H1 (cell line): ENCODE results near the gene PROX2. TPM values are rescaled to one million over a fixed set of nuclear protein-coding genes. Genes with fewer than 3 reads are reported as not detected.

Experiments used
- CTCF ChIA-PET: fragments of 300-600 bp; sonication (Branson Sonifier 250); formaldehyde crosslinking; loops from one replicate; lab custom pipeline; 2021; ENCODE audit not compliant: partially characterized antibody; lab: Charles Lee
- POLR2A ChIA-PET: fragments of 300-600 bp; sonication (Branson Sonifier 250); formaldehyde crosslinking; loops from one replicate; lab custom pipeline; 2021; ENCODE audit warnings: inconsistent platforms; ENCODE audit not compliant: partially characterized antibody; lab: Charles Lee
- DNase-seq, 2 experiments: peaks; one replicate each; pipeline versions ENCODE4 v3.0.0 to v3.0.0-alpha.2; 2010 to 2022; ENCODE audit warnings: low spot score in 2 of 2, low read depth in 1 of 2, mixed read lengths in 1 of 2
- FAIRE-seq: peaks from 2 replicates; lab custom pipeline; 2011; peaks lifted over from hg19 to GRCh38; lab: Jason Lieb, UNC
- H2AFZ ChIP-seq: 2 replicates; pipeline ENCODE4 v1.8.1; 2012; ENCODE audit warnings: low read length, inconsistent platforms
- H2AK5ac ChIP-seq: 2 replicates; pipeline ENCODE4 v1.6.1; 2013; ENCODE audit warnings: low read depth, low read length
- H2BK120ac ChIP-seq: replicated peaks from 2 replicates; pipeline ENCODE3; 2013; ENCODE audit warnings: low read depth, low read length, inconsistent platforms
- H2BK12ac ChIP-seq: 2 replicates; pipeline ENCODE4 v1.6.1; 2013; ENCODE audit warnings: low read depth, low read length
- H2BK15ac ChIP-seq: 2 replicates; pipeline ENCODE4 v1.6.1; 2013; ENCODE audit warnings: low read length
- H2BK20ac ChIP-seq: 2 replicates; pipeline ENCODE4 v1.6.1; 2013; ENCODE audit warnings: low read length
- H2BK5ac ChIP-seq: 2 replicates; pipeline ENCODE4 v1.6.1; 2013; ENCODE audit warnings: low read depth, low read length
- H3K14ac ChIP-seq: 2 replicates; pipeline ENCODE4 v1.6.1; 2013; ENCODE audit warnings: inconsistent platforms; ENCODE audit not compliant: insufficient read length
- H3K18ac ChIP-seq: 2 replicates; pipeline ENCODE4 v1.6.1; 2013; ENCODE audit warnings: low read length; ENCODE audit errors: extremely low read depth
- H3K23ac ChIP-seq: 2 replicates; pipeline ENCODE4 v1.6.1; 2013; ENCODE audit warnings: inconsistent platforms; ENCODE audit not compliant: insufficient read length
- H3K23me2 ChIP-seq: 2 replicates; pipeline ENCODE4 v1.6.1; 2013; ENCODE audit warnings: low read depth, low read length
- H3K27ac ChIP-seq: 2 replicates; pipeline ENCODE4 v1.6.1; 2011; ENCODE audit warnings: low read depth, low read length, inconsistent platforms
- H3K27me3 ChIP-seq, 4 experiments: replicated peaks in 1 of 4; 1 replicate in 1 of 4; 2 replicates in 3 of 4; pipeline versions ENCODE4 v1.6.1 to v1.8.1; 2011 to 2013; ENCODE audit warnings: low read length in 3 of 4, mild to moderate bottlenecking in 3 of 4, inconsistent platforms in 2 of 4, mixed read lengths in 2 of 4, moderate library complexity in 1 of 4; ENCODE audit not compliant: control insufficient read depth in 3 of 4, insufficient read depth in 3 of 4; ENCODE audit errors: extremely low read depth in 1 of 4
- H3K36me3 ChIP-seq, 4 experiments: 2 replicates each; pipeline versions ENCODE4 v1.6.1 to v1.8.1; 2011 to 2013; ENCODE audit warnings: mild to moderate bottlenecking in 4 of 4, low read length in 3 of 4, moderate library complexity in 2 of 4, control low read depth in 1 of 4, inconsistent platforms in 1 of 4; ENCODE audit not compliant: insufficient read depth in 4 of 4, control insufficient read depth in 2 of 4
- H3K4ac ChIP-seq: replicated peaks from 2 replicates; pipeline ENCODE3; 2013; ENCODE audit warnings: low read length, low read depth, mixed read lengths, inconsistent platforms; ENCODE audit not compliant: insufficient read length
- H3K4me1 ChIP-seq, 4 experiments: replicated peaks in 1 of 4; 1 replicate in 1 of 4; 2 replicates in 3 of 4; pipeline versions ENCODE4 v1.6.1 to v1.8.1; 2011 to 2013; ENCODE audit warnings: low read length in 3 of 4, inconsistent platforms in 2 of 4, mixed read lengths in 1 of 4; ENCODE audit not compliant: insufficient read depth in 4 of 4, control insufficient read depth in 3 of 4
- H3K4me2 ChIP-seq, 2 experiments: 2 replicates each; pipeline versions ENCODE4 v1.6.1 to v1.8.1; 2011 to 2013; ENCODE audit warnings: low read depth in 2 of 2, low read length in 2 of 2, control low read depth in 1 of 2, inconsistent platforms in 1 of 2, mild to moderate bottlenecking in 1 of 2; ENCODE audit not compliant: insufficient read depth in 1 of 2
- H3K4me3 ChIP-seq, 4 experiments: fragments of 200-600, 300-600 bp in 1 of 4; sonication (generic), shearing (Covaris generic), sonication (Bioruptor Twin) in 1 of 4; 2 replicates each; pipeline versions ENCODE4 v1.5.1 to v1.8.1; 2011 to 2016; ENCODE audit warnings: low read length in 4 of 4, low read depth in 3 of 4, control low read depth in 2 of 4, inconsistent platforms in 2 of 4, mild to moderate bottlenecking in 2 of 4, mixed read lengths in 1 of 4, moderate library complexity in 1 of 4; ENCODE audit not compliant: insufficient read depth in 2 of 4; ENCODE audit errors: extremely low read depth in 1 of 4
- H3K56ac ChIP-seq: replicated peaks from 2 replicates; pipeline ENCODE3; 2013; ENCODE audit warnings: low read depth, mild to moderate bottlenecking, mixed read lengths, low read length, inconsistent platforms; ENCODE audit not compliant: insufficient read length
- H3K79me1 ChIP-seq: 2 replicates; pipeline ENCODE4 v1.6.1; 2013; ENCODE audit warnings: low read depth, low read length, control low read depth
- H3K79me2 ChIP-seq, 2 experiments: 2 replicates each; pipeline versions ENCODE4 v1.6.1 to v1.8.1; 2012 to 2013; ENCODE audit warnings: low read length in 2 of 2, mild to moderate bottlenecking in 2 of 2, inconsistent platforms in 1 of 2; ENCODE audit not compliant: insufficient read depth in 2 of 2, control insufficient read depth in 1 of 2
- H3K9ac ChIP-seq, 4 experiments: replicated peaks in 1 of 4; 1 replicate in 1 of 4; 2 replicates in 3 of 4; pipeline versions ENCODE4 v1.6.1 to v1.8.1; 2011 to 2013; ENCODE audit warnings: low read depth in 3 of 4, low read length in 3 of 4, control low read depth in 2 of 4, mild to moderate bottlenecking in 2 of 4, moderate library complexity in 2 of 4, inconsistent platforms in 1 of 4; ENCODE audit errors: extremely low read depth in 1 of 4
- H3K9me3 ChIP-seq, 2 experiments: 2 replicates each; pipeline versions ENCODE4 v1.6.1 to v1.8.1; 2012 to 2013; ENCODE audit warnings: mild to moderate bottlenecking in 2 of 2, moderate library complexity in 2 of 2, control low read depth in 1 of 2, inconsistent platforms in 1 of 2, low read depth in 1 of 2, low read length in 1 of 2, mixed read lengths in 1 of 2; ENCODE audit not compliant: insufficient read depth in 2 of 2
- H4K20me1 ChIP-seq, 2 experiments: replicated peaks in 1 of 2; 2 replicates each; pipeline versions ENCODE3 to v1.8.1; 2011 to 2013; ENCODE audit warnings: inconsistent platforms in 2 of 2, low read length in 2 of 2, mild to moderate bottlenecking in 1 of 2; ENCODE audit not compliant: insufficient read depth in 2 of 2, control insufficient read depth in 1 of 2
- H4K5ac ChIP-seq: 2 replicates; pipeline ENCODE4 v1.6.1; 2013; ENCODE audit warnings: low read length, low read depth, mixed read lengths, inconsistent platforms; ENCODE audit not compliant: insufficient read length
- H4K8ac ChIP-seq: 2 replicates; pipeline ENCODE4 v1.8.0; 2013; ENCODE audit warnings: mild to moderate bottlenecking, moderate library complexity, low read length, inconsistent platforms; ENCODE audit not compliant: insufficient read depth; ENCODE audit errors: extremely low read depth
- H4K91ac ChIP-seq: replicated peaks from 2 replicates; pipeline ENCODE3; 2013; ENCODE audit warnings: low read length, mixed read lengths, inconsistent platforms; ENCODE audit not compliant: insufficient read length
- ASH2L ChIP-seq: fragments of 200-600, 300-600 bp; sonication (generic); IDR thresholded peaks from one replicate; pipeline ENCODE4 v1.7.1; 2017; ENCODE audit warnings: low read length
- CHD2 ChIP-seq: IDR thresholded peaks from 2 replicates; pipeline ENCODE4 v1.6.1; 2012; ENCODE audit warnings: low read length, improper control_type of control experiment
- EP300 ChIP-seq, 2 experiments: IDR thresholded peaks; 1 replicate in 1 of 2; 2 replicates in 1 of 2; pipeline ENCODE4 v1.6.1; 2011 to 2012; ENCODE audit warnings: low read depth in 2 of 2, low read length in 2 of 2, mild to moderate bottlenecking in 2 of 2, borderline replicate concordance in 1 of 2, inconsistent platforms in 1 of 2, moderate library complexity in 1 of 2
- GTF2F1 ChIP-seq: IDR thresholded peaks from 2 replicates; pipeline ENCODE4 v1.6.1; 2012; ENCODE audit warnings: low read depth, low read length, improper control_type of control experiment, borderline replicate concordance
- JUN ChIP-seq: IDR thresholded peaks from 2 replicates; pipeline ENCODE4 v1.6.1; 2011; ENCODE audit warnings: low read depth, mild to moderate bottlenecking, improper control_type of control experiment, low read length
- RNF2 ChIP-seq: fragments of 200-900, 300-1000 bp; sonication (generic); IDR thresholded peaks from 2 replicates; pipeline ENCODE4 v1.7.1; 2016; ENCODE audit warnings: borderline replicate concordance, low read depth, mild to moderate bottlenecking, antibody characterized with exemption, low read length; ENCODE audit not compliant: poor library complexity, severe bottlenecking; ENCODE audit errors: missing control alignments
- RXRA ChIP-seq: IDR thresholded peaks from 2 replicates; pipeline ENCODE4 v1.6.1; 2011; ENCODE audit warnings: low read depth, mild to moderate bottlenecking, low read length, moderate library complexity; ENCODE audit not compliant: insufficient read depth
- SIRT6 ChIP-seq: IDR thresholded peaks from one replicate; pipeline ENCODE4 v1.7.1; 2012; ENCODE audit warnings: low read length, inconsistent platforms
- SP1 ChIP-seq: IDR thresholded peaks from 2 replicates; pipeline ENCODE4 v1.6.1; 2011; ENCODE audit warnings: low read depth, low read length
- WGBS, 2 experiments: shearing (Covaris generic) in 1 of 2; methylation state at CpG; one replicate each; pipeline versions ENCODE4 v1.1.6 to v1.1.7; 2013 to 2015; ENCODE audit warnings: low lambda C conversion rate in 2 of 2, mixed read lengths in 2 of 2, inconsistent platforms in 1 of 2, low coverage in 1 of 2, missing lambda C conversion rate in 1 of 2; ENCODE audit not compliant: insufficient replicate concordance in 2 of 2, insufficient coverage in 1 of 2, insufficient read length in 1 of 2; ENCODE audit errors: extremely low coverage in 1 of 2, missing lambda C conversion rate in 1 of 2; 5-methylcytosine and 5-hydroxymethylcytosine counted together
- polyA plus RNA-seq, 7 experiments: library from polyadenylated mRNA; depleted of rRNA in 3 of 7; stranded (reverse) in 5 of 7; unstranded in 2 of 7; fragments of >200 nt in 5 of 7; fragments of 200-250 nt in 2 of 7; gene quantifications; 1 replicate in 5 of 7; 2 replicates in 1 of 7; 4 replicates in 1 of 7; pipeline versions ENCODE4 v1.2.1 to v1.2.3, GENCODE V29; 2011 to 2013; ENCODE audit warnings: missing spikeins in 2 of 7, mixed read lengths in 2 of 7
- total RNA-seq: library from RNA; stranded (reverse); fragmentation: NEBNext Ultra II Directional; extraction: Animal tissue kit (Norgen Biotek cat#: 25700); gene quantifications from 2 replicates; pipeline ENCODE4 v1.2.1, GENCODE V29; 2021
- TF ChIP-seq, protein P1 (sequence below), 3 experiments: IDR thresholded peaks; 1 replicate in 2 of 3; 2 replicates in 1 of 3; pipeline versions ENCODE4 v1.5.1 to v1.6.1; 2011; ENCODE audit warnings: low read length in 3 of 3, mild to moderate bottlenecking in 3 of 3, inconsistent platforms in 2 of 3, low read depth in 1 of 3, moderate library complexity in 1 of 3; ENCODE audit not compliant: insufficient read depth in 1 of 3; ENCODE audit errors: control extremely low read depth in 1 of 3

PROX2 gene
- total and polyA plus RNA-seq, 2 of the 8 experiments (the other 6 are each of a cell fraction or from before 2014, with no cell fraction given) = 0.03 TPM; not detected in 1

DNA sequence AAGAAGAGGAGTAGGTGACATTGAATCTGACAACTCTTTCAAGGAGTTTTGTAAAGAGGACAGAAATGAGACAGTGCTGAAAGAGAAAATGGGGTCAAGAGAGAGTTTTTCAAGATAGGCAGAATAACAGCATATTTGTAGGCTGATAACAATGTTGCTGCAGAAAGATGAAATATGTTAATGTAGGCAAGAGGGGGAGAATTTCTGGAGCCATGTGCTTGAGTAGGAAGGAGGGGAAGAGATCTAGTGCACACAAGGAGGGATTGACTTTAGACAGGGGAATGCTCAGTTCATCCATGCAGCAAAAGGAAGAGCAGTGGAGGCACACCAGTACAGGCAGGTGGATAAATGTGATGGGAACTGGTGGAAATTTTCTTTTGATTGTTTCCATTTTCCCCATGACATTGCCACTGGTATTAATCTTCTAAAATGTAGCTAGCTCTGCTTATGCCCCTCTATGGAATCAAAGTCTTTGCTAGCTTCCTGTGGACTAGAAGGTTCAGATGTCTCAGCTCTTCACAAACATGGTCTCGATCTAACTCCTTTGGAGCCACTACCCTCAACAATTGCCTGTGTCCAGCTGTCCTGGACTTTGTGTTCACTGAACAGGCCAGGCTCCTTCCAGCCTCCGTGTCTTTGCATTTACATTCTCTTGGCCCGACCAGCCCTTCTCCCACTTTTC, 9.1 kb downstream of the PROX2 start:
- no peak for DNase-seq
- Histone ChIP-seq H3K4me1 (no peaks in the 10 kb centered on the region), H2BK5ac (no peak overlapping the region), H3K23me2 (no peaks in the 10 kb centered on the region), H3K9me3 (no peaks in the 10 kb centered on the region), H3K4me2 (no peak overlapping the region), H2BK15ac (no peak overlapping the region), H3K23ac (no peak overlapping the region), H3K4ac (no peak overlapping the region), H2BK20ac (no peak overlapping the region), H3K79me1 (no peaks in the 10 kb centered on the region), H2BK12ac (no peak overlapping the region), H3K36me3 (no peaks in the 10 kb centered on the region), H2AK5ac (no peak overlapping the region), H3K79me2 (no peaks in the 10 kb centered on the region), H3K14ac (no peak overlapping the region), H2AFZ (no peak overlapping the region), H4K8ac (no peak overlapping the region), H4K91ac (no peak overlapping the region), H3K27ac (no peak overlapping the region), H4K5ac (no peak overlapping the region), H3K9ac (no peak overlapping the region), H3K56ac (no peak overlapping the region), H3K27me3 (no peaks in the 10 kb centered on the region), H3K18ac (no peak overlapping the region), H4K20me1 (no peaks in the 10 kb centered on the region), H3K4me3 (no peak overlapping the region), H2BK120ac (no peak overlapping the region)
- 86% methylated on average over 3 of the region's 3 CpGs; no CpG with 5 or more reads in 1 of the 2 experiments for WGBS, 2 experiments
- ChIA-PET CTCF (interaction anchor here (0.6 to 17.9 kb wide), 7 partner anchors 10 to 240 kb away, joined by 3 to 364 read pairs (median 5); partner anchors contain the start of genes DLST and PROX2), POLR2A (interaction anchor here (0.7 to 2.6 kb wide), 2 partner anchors 16 to 405 kb away, joined by 3 to 12 read pairs; no protein-coding TSS in a partner anchor)
- FAIRE-seq = no peak
- no peak for TF ChIP-seq SP1
- no peak for TF ChIP-seq SIRT6
- TF ChIP-seq, protein P1, sequence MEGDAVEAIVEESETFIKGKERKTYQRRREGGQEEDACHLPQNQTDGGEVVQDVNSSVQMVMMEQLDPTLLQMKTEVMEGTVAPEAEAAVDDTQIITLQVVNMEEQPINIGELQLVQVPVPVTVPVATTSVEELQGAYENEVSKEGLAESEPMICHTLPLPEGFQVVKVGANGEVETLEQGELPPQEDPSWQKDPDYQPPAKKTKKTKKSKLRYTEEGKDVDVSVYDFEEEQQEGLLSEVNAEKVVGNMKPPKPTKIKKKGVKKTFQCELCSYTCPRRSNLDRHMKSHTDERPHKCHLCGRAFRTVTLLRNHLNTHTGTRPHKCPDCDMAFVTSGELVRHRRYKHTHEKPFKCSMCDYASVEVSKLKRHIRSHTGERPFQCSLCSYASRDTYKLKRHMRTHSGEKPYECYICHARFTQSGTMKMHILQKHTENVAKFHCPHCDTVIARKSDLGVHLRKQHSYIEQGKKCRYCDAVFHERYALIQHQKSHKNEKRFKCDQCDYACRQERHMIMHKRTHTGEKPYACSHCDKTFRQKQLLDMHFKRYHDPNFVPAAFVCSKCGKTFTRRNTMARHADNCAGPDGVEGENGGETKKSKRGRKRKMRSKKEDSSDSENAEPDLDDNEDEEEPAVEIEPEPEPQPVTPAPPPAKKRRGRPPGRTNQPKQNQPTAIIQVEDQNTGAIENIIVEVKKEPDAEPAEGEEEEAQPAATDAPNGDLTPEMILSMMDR (IDR thresholded peaks at IDR 0.05; ENCODE audit: control extremely low read depth in 1 of 3, insufficient read depth in 1 of 3, low read depth in 1 of 3, low read length in 3 of 3) = no peak
- TF ChIP-seq RXRA = no peak
- TF ChIP-seq JUN = no peak
- TF ChIP-seq ASH2L = no peak
- no peak for TF ChIP-seq CHD2
- no peak for TF ChIP-seq GTF2F1
- no peak for TF ChIP-seq EP300 (IDR thresholded peaks at IDR 0.05; ENCODE audit: borderline replicate concordance in 1 of 2, low read depth in 2 of 2, low read length in 2 of 2)
- no peak for TF ChIP-seq RNF2
